ENCODE data around the gene IL4R.
A peak's percentile ranks its signal among the peaks of the same experiment; 100 is the strongest.

IL4R gene

GRCh38 chr16:27400751-27401620 is 87.2 kb downstream of the IL4R start:
- Histone ChIP-seq H3K4me1 (ENCODE audit: control insufficient read depth, insufficient read depth, low read length, poor library complexity, severe bottlenecking) (peaks cover 36% of the 10 kb centered on the region), H3K27ac (ENCODE audit: insufficient read depth, low read length, poor library complexity, severe bottlenecking) (peak overlapping the region; percentile 83), H3K4me3 (ENCODE audit: insufficient read depth, low read depth, low read length, poor library complexity, severe bottlenecking) (no peak overlapping the region), H3K36me3 (ENCODE audit: control insufficient read depth, insufficient read depth, low read length) (no peaks in the 10 kb centered on the region), H3K27me3 (replicated peaks; ENCODE audit: control insufficient read depth, insufficient read depth, low read length, poor library complexity, severe bottlenecking) (no peaks in the 10 kb centered on the region), H3K9me3 (ENCODE audit: control insufficient read depth, low read length) (no peaks in the 10 kb centered on the region)
- DNase-seq, result no peak

DNA sequence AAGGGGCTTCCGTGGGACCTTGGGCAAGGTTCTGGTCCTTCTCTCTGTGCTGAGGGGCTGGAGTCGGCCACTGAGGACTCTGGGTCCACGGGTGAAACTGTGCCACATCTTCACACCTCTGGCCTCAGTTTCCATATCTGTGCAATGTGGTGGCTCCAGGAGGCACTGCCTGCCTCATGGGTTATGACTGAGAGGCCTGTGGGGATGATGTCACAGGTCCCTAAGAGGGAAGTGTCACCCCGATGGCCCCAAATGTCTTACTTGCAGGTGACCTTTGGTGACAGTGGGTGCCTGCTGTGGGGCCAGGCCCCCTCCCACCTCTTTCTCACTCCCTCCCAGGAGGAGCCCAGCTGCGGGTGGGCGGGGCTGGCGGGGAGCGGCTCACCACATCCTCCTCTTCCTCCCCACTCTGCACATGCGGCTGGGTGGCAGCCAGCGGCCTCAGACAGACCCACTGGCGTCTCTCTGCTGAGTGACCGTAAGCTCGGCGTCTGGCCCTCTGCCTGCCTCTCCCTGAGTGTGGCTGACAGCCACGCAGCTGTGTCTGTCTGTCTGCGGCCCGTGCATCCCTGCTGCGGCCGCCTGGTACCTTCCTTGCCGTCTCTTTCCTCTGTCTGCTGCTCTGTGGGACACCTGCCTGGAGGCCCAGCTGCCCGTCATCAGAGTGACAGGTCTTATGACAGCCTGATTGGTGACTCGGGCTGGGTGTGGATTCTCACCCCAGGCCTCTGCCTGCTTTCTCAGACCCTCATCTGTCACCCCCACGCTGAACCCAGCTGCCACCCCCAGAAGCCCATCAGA is 88.2 kb downstream of the IL4R start, which contains the start of gene IL21R:
Gene IL21R, plus strand, starts transcription at position 407 of the 801 bp plus-strand sequence. CDS start 27,898 bp downstream, outside the sequence.
- DNase-seq, result peak; percentile 74 to 89 (median 88)
- Histone ChIP-seq H3K36me3 (ENCODE audit: control insufficient read depth, insufficient read depth, low read length) (no peaks in the 10 kb centered on the region), H3K27ac (ENCODE audit: insufficient read depth, low read length, poor library complexity, severe bottlenecking) (peak within 1 kb of the TSS; percentile 83), H3K4me1 (ENCODE audit: control insufficient read depth, insufficient read depth, low read length, poor library complexity, severe bottlenecking) (peaks cover 46% of the 10 kb centered on the region), H3K27me3 (replicated peaks; ENCODE audit: control insufficient read depth, insufficient read depth, low read length, poor library complexity, severe bottlenecking) (no peaks in the 10 kb centered on the region), H3K9me3 (ENCODE audit: control insufficient read depth, low read length) (no peaks in the 10 kb centered on the region), H3K4me3 (ENCODE audit: insufficient read depth, low read depth, low read length, poor library complexity, severe bottlenecking) (peak within 1 kb of the TSS; percentile 62)

DNA sequence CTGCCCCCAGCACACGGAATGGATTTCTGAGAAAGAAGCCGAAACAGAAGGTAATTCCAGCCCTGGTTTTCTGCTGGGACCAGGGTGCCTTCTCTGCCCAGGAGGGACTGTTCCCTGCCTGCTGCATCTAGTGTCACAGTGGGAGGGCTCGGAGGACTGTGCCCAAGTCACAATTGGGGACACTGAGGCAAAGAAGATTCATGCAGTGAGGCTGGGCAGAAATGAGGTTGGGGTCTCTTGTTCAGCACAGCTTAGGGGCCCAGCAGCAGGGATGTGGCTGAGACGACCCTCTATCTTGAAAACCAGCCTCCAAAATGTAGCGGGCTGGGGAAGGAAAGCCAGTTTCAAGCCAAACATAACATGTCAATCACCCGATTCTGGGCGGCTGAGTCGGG is 88.8 kb downstream of the IL4R start:
- Histone ChIP-seq H3K27me3 (replicated peaks; ENCODE audit: control insufficient read depth, insufficient read depth, low read length, poor library complexity, severe bottlenecking) (no peaks in the 10 kb centered on the region), H3K36me3 (ENCODE audit: control insufficient read depth, insufficient read depth, low read length) (no peaks in the 10 kb centered on the region), H3K27ac (ENCODE audit: insufficient read depth, low read length, poor library complexity, severe bottlenecking) (peak overlapping the region; percentile 83), H3K9me3 (ENCODE audit: control insufficient read depth, low read length) (no peaks in the 10 kb centered on the region), H3K4me3 (ENCODE audit: insufficient read depth, low read depth, low read length, poor library complexity, severe bottlenecking) (peak overlapping the region; percentile 62), H3K4me1 (ENCODE audit: control insufficient read depth, insufficient read depth, low read length, poor library complexity, severe bottlenecking) (peaks cover 47% of the 10 kb centered on the region)
- no peak for DNase-seq

DNA sequence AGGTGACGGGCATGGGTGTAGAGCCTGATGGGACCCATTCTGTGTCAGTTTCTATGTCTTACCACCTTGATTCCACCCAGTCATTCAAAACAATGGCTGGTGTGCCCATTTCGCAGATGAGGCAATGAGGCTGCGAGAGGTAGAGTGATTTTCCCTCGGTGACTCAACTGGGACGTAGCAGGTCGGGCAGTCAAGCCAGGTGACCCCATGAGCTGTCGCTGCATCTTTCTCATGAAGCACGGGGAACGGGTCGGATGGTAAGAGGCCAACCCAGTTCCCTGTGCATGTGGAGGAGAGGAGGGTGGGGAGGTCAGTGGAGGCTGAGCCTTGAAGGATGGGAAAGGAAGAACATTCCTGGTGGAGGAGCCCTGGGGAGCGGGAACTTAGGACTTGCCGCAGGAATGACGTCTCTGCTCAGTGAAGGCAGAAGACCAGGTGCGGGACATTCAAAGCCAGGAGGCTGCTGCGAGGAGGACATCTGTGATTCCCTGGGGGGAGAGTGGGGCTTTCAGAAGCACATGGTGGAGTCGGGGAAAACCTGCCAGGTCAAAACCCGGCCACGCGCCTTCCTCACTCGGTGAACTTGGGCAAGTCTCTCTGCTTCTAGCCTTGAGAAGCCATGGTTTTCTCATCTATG is 89.3 kb downstream of the IL4R start:
- Histone ChIP-seq H3K27ac (ENCODE audit: insufficient read depth, low read length, poor library complexity, severe bottlenecking) (peak overlapping the region; percentile 83), H3K4me1 (ENCODE audit: control insufficient read depth, insufficient read depth, low read length, poor library complexity, severe bottlenecking) (peaks cover 50% of the 10 kb centered on the region), H3K36me3 (ENCODE audit: control insufficient read depth, insufficient read depth, low read length) (no peaks in the 10 kb centered on the region), H3K4me3 (ENCODE audit: insufficient read depth, low read depth, low read length, poor library complexity, severe bottlenecking) (peak overlapping the region; percentile 62), H3K9me3 (ENCODE audit: control insufficient read depth, low read length) (no peaks in the 10 kb centered on the region), H3K27me3 (replicated peaks; ENCODE audit: control insufficient read depth, insufficient read depth, low read length, poor library complexity, severe bottlenecking) (no peaks in the 10 kb centered on the region)
- peak in 2 of 3 donors; percentile 19 to 39 for DNase-seq

- H3K36me3 ChIP-seq (ENCODE audit: control insufficient read depth, insufficient read depth, low read length), result no peaks in the 10 kb centered on the region
- H3K27ac ChIP-seq (ENCODE audit: insufficient read depth, low read length, poor library complexity, severe bottlenecking), result peak overlapping the region; percentile 83
- H3K9me3 ChIP-seq (ENCODE audit: control insufficient read depth, low read length), result no peaks in the 10 kb centered on the region
- no peaks in the 10 kb centered on the region for H3K27me3 ChIP-seq (replicated peaks; ENCODE audit: control insufficient read depth, insufficient read depth, low read length, poor library complexity, severe bottlenecking)
- no peak for DNase-seq
- H3K4me3 ChIP-seq (ENCODE audit: insufficient read depth, low read depth, low read length, poor library complexity, severe bottlenecking), result peak overlapping the region; percentile 62
- peaks cover 55% of the 10 kb centered on the region for H3K4me1 ChIP-seq (ENCODE audit: control insufficient read depth, insufficient read depth, low read length, poor library complexity, severe bottlenecking)
These were observed 89.8 kb downstream of the IL4R start for GRCh38 chr16:27403601-27403992.

GRCh38 chr16:27404163-27404823 is 90.5 kb downstream of the IL4R start:
- peaks cover 58% of the 10 kb centered on the region for H3K4me1 ChIP-seq (ENCODE audit: control insufficient read depth, insufficient read depth, low read length, poor library complexity, severe bottlenecking)
- no peaks in the 10 kb centered on the region for H3K36me3 ChIP-seq (ENCODE audit: control insufficient read depth, insufficient read depth, low read length)
- peak overlapping the region; percentile 62 for H3K4me3 ChIP-seq (ENCODE audit: insufficient read depth, low read depth, low read length, poor library complexity, severe bottlenecking)
- DNase-seq, result no peak
- no peaks in the 10 kb centered on the region for H3K9me3 ChIP-seq (ENCODE audit: control insufficient read depth, low read length)
- no peaks in the 10 kb centered on the region for H3K27me3 ChIP-seq (replicated peaks; ENCODE audit: control insufficient read depth, insufficient read depth, low read length, poor library complexity, severe bottlenecking)
- peak overlapping the region; percentile 83 for H3K27ac ChIP-seq (ENCODE audit: insufficient read depth, low read length, poor library complexity, severe bottlenecking)

DNA sequence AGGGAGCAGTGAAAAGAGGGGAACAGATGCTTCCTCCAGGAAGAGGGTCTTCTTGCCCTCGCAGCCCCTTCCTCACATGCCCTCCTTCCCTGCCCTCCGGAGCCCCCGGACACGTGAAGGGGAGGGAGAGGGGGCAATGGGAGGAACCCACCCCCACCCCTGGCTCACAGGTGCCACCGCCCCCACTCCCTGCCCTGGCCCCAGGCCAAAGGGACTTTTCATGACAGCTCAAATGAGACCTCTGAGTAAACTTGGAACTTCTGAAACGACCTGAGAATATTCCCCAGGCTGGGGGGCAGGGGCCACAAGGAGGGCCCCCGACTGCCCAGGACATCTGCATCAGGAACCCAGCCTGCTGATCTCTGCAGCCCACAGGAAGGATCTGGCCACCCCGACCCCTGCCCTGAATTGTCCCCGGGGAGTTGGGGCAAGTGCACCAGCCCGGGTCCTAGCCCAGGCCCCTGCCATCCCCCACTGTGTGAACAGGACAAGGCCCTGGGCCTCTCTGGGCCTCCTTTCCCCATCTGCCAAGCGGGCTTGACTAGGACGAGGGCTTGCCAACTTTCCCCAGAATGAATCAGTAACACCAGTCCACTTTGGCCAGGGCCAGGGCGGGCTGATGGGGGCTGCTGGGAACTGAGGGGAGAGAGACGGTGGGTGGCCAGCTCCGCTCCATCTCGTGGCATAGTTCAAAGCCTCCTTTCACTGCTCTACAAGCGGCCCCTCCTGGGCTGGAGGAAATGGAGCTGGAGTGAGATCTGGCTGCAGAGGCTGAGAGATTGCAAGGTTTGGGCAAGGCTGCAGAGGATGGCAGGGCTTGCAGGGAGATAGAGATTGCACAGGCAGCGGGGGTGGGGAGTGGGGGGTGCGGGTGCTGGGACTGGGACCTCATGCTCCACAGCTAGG is 92.0 kb downstream of the IL4R start:
- H3K4me1 ChIP-seq (ENCODE audit: control insufficient read depth, insufficient read depth, low read length, poor library complexity, severe bottlenecking), result peaks cover 58% of the 10 kb centered on the region
- DNase-seq, result peak in 1 of 3 donors; percentile 19
- H3K36me3 ChIP-seq (ENCODE audit: control insufficient read depth, insufficient read depth, low read length), result no peaks in the 10 kb centered on the region
- H3K27me3 ChIP-seq (replicated peaks; ENCODE audit: control insufficient read depth, insufficient read depth, low read length, poor library complexity, severe bottlenecking), result no peaks in the 10 kb centered on the region
- peak overlapping the region; percentile 48 for H3K27ac ChIP-seq (ENCODE audit: insufficient read depth, low read length, poor library complexity, severe bottlenecking)
- H3K9me3 ChIP-seq (ENCODE audit: control insufficient read depth, low read length), result no peaks in the 10 kb centered on the region
- H3K4me3 ChIP-seq (ENCODE audit: insufficient read depth, low read depth, low read length, poor library complexity, severe bottlenecking), result peak overlapping the region; percentile 36

DNA sequence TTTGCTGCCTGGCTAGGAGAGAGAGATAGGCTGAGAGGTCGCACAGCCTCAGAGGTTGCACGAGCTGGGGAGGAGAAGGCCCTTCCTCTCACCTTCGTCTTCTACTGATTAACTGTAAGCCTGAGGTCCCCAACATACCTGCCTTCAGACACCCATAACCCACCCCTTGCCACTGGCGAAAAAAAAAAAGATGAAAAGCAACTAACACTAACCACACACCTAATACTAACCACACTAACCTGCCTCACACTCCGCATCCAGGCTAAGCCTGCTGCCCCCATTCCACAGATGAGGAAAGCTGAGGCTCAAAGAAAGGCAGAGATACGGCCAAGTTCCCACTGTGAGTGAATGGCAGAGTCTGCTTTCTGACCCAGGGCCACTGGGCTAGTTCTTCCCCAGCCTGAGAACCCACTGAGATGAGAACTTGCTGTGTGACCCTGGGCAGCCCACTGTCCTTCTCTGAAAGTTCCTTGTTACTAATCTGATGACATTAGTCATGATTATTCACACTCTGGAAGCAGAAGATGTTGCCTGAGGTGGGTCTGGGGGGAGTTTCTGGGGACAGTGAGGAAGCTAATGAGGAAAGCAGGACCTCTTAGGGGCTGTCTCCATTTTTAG is 92.8 kb downstream of the IL4R start:
- peaks cover 54% of the 10 kb centered on the region for H3K4me1 ChIP-seq (ENCODE audit: control insufficient read depth, insufficient read depth, low read length, poor library complexity, severe bottlenecking)
- peak overlapping the region; percentile 45 for H3K27ac ChIP-seq (ENCODE audit: insufficient read depth, low read length, poor library complexity, severe bottlenecking)

More for the DNA sequence above, 92.8 kb downstream of the IL4R start:
- Histone ChIP-seq H3K27me3 (replicated peaks; ENCODE audit: control insufficient read depth, insufficient read depth, low read length, poor library complexity, severe bottlenecking) (no peaks in the 10 kb centered on the region), H3K9me3 (ENCODE audit: control insufficient read depth, low read length) (no peaks in the 10 kb centered on the region), H3K36me3 (ENCODE audit: control insufficient read depth, insufficient read depth, low read length) (no peaks in the 10 kb centered on the region), H3K4me3 (ENCODE audit: insufficient read depth, low read depth, low read length, poor library complexity, severe bottlenecking) (peak overlapping the region; percentile 36)
- no peak for DNase-seq

Measured in effector memory CD4-positive, alpha-beta T cell (primary cell).